Dendritic cell treated with granulocyte-macrophage colony-stimulating factor and Interleukin-4, amounts not matched to agents 40 ng/mL and 50 ng/mL, for 4 days (primary cell): ENCODE data around the gene RBMXL2.

Experiments
- H3K27ac Mint-ChIP-seq: one replicate; pipeline ENCODE4 v1.8.0; 2022; ENCODE audit warnings: mild to moderate bottlenecking, mixed read lengths
- H3K27me3 Mint-ChIP-seq: one replicate; pipeline ENCODE4 v1.8.0; 2022; ENCODE audit warnings: mild to moderate bottlenecking, mixed read lengths
- H3K36me3 Mint-ChIP-seq: one replicate; pipeline ENCODE4 v1.8.0; 2022; ENCODE audit warnings: low read depth, mixed read lengths
- H3K4me1 Mint-ChIP-seq: one replicate; pipeline ENCODE4 v1.8.0; 2022; ENCODE audit warnings: low read depth, mixed read lengths
- H3K4me3 Mint-ChIP-seq: one replicate; pipeline ENCODE4 v1.8.0; 2022; ENCODE audit warnings: mild to moderate bottlenecking, moderate library complexity, mixed read lengths
- H3K9me3 Mint-ChIP-seq: one replicate; pipeline ENCODE4 v1.8.0; 2022; ENCODE audit warnings: mixed read lengths
- intact Hi-C: fragments of 100-400 bp; cut with micrococcal nuclease; formaldehyde crosslinking; loops from one replicate; pipeline ENCODE4 v1.15.0; 2022

Gene RBMXL2

DNA sequence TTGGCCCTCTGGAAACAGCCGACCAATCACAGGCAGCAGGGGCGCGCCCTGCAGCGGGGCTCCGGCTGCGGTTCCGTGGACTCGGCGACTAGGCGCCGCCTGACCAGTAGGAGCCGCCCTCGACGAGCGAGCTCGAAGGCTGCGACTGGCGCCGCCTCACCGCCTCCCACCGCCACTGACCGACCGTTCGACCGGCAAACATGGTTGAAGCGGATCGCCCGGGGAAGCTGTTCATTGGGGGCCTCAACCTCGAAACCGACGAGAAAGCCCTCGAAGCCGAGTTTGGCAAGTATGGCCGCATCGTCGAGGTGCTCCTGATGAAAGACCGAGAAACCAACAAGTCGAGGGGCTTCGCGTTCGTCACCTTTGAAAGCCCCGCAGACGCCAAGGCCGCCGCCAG is at the start of gene RBMXL2:
Gene RBMXL2 (plus strand): TSS at position 78 of the 400 bp plus-strand sequence. CDS start 123 bp downstream, at position 201.
- Mint-ChIP-seq H3K4me1 (no peaks in the 10 kb centered on the region), H3K27me3 (peaks cover 14% of the 10 kb centered on the region), H3K36me3 (no peaks in the 10 kb centered on the region), H3K4me3 (no peak within 1 kb of the TSS), H3K9me3 (no peaks in the 10 kb centered on the region), H3K27ac (no peak within 1 kb of the TSS)
- intact Hi-C loops, result no loop called here

DNA sequence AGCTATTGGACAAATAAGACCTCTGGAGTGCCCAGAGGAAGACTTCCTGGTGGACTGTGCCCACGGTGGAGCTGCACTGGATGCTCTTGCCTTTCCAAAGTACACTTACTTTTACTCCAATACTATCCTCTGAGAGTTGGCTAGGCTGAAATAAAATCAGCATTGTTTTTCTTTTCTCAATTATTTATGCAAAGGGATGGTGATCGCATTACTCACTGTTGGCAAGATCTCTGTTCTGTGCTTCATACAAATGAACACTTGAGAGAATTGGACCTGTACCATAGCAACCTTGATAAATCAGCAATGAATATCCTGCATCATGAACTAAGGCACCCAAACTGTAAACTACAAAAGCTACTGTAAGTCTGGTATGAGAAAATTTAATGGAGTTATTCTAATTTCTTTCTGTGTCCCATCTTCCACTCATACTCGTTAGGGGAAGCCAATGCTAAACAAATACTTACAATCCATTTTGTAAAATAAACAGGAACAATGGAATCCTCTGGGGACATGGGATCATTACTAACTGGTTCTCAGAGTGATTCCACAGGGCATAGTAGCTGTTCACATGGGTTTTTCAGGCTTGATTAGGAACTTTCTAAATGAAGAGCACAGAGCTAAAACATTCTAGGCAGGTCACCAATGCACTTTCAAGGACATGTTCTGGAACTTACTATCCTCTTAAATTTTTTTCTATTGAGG is 42.2 kb upstream of the RBMXL2 start:
- H3K36me3 Mint-ChIP-seq, result no peaks in the 10 kb centered on the region
- no peaks in the 10 kb centered on the region for H3K9me3 Mint-ChIP-seq
- H3K4me3 Mint-ChIP-seq, result no peak overlapping the region
- intact Hi-C loops, result no loop called here
- no peaks in the 10 kb centered on the region for H3K4me1 Mint-ChIP-seq
- no peak overlapping the region for H3K27ac Mint-ChIP-seq
- no peaks in the 10 kb centered on the region for H3K27me3 Mint-ChIP-seq

DNA sequence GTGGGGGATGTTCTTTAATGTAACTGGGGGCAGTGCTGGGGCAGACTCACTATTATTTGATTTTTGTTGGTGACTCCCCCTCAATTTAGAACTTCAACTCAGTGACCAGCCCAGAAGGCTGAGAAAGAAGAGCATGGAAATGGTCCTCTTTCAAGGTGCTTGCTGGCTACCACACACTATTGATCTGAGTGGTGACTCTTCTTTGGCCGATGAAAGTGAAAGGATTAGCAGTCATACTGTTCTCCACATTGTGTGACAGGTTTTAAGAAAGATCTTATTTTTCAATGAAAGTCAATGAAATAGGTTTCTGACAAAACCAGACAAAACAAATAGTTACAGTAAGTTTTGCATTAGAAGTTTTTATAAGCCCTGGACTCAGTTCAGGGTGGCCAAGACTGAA is 38.6 kb upstream of the RBMXL2 start:
- H3K4me3 Mint-ChIP-seq, result no peak overlapping the region
- no peak overlapping the region for H3K27ac Mint-ChIP-seq
- no peaks in the 10 kb centered on the region for H3K9me3 Mint-ChIP-seq
- intact Hi-C loops, result no loop called here
- no peaks in the 10 kb centered on the region for H3K4me1 Mint-ChIP-seq
- no peaks in the 10 kb centered on the region for H3K27me3 Mint-ChIP-seq
- H3K36me3 Mint-ChIP-seq, result no peaks in the 10 kb centered on the region

DNA sequence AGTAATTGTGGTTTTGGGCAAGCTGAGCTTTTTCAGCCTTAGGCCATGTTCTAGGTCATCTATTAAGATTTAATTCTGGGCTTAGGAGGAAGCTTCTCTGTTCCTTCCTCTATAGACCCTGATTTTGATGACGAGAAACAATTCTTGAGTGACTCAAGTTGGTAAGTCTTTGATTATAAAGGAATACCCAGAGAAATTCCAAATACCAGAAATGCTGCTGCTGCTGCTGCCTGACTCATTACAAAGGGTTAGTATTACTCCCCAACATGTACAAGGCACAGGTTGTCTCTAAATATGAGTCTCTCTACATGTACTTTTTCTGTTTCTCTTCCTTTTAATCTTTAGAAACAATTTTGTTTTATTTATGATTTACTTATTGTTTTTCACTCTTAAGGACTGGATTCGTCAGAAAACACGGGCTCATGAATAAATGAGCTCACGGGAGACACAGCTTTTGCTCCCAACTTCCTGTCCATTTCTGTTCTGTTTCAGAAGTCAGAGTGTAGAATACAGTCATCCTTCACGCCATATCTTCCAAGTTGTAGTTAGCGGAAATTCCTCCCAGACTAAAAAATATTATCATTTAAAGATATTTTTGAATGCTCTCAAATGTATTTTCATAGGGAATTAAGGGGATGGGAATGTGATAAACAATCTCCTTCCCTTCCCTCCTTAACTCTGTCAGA is 31.8 kb upstream of the RBMXL2 start:
- Mint-ChIP-seq H3K27me3 (no peaks in the 10 kb centered on the region), H3K4me1 (no peaks in the 10 kb centered on the region), H3K4me3 (no peak overlapping the region), H3K36me3 (no peaks in the 10 kb centered on the region), H3K9me3 (no peaks in the 10 kb centered on the region), H3K27ac (no peak overlapping the region)
- intact Hi-C loops, result no loop called here

DNA sequence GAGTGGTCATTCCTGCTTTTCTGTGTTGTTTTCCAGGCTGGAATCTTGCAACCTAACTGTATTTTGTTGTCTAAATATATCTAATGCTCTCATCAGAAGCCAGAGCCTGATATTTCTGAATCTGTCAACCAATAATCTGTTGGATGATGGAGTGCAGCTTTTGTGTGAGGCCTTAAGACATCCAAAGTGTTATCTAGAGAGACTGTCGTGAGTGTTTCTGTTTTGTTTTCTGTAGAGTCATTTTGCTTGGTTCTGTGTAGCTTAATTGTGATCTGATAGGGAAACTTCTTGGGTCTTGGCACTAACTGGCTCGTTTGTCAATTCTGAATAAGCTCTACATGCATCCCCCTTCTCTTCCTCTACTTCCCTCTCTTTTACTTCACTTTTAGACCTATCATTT is 31.2 kb upstream of the RBMXL2 start:
- Mint-ChIP-seq H3K36me3 (no peaks in the 10 kb centered on the region), H3K27ac (no peak overlapping the region), H3K4me3 (no peak overlapping the region), H3K27me3 (no peaks in the 10 kb centered on the region), H3K4me1 (no peaks in the 10 kb centered on the region), H3K9me3 (no peaks in the 10 kb centered on the region)
- intact Hi-C loops, result no loop called here

DNA sequence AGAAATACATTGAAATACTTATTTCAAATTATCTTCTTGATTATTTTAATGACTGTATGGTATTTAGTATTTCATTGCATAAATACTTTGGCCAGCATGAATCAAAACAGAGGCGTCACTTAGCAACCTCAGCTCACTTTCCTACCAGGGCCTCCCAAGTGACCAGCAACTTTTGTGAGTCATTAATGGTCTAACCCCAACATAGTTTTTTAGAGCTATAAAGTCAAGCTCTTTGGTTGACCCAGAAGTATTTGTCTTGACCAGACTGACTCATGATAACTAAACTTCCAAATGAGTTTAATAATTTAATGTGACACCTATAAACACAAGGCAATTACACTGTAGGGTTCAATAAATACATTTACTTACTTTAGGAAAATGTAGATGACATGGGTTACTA is 27.9 kb upstream of the RBMXL2 start:
- Mint-ChIP-seq H3K27ac (no peak overlapping the region), H3K9me3 (no peaks in the 10 kb centered on the region), H3K27me3 (no peaks in the 10 kb centered on the region), H3K4me1 (no peaks in the 10 kb centered on the region), H3K36me3 (no peaks in the 10 kb centered on the region), H3K4me3 (no peak overlapping the region)
- intact Hi-C loops, result no loop called here

DNA sequence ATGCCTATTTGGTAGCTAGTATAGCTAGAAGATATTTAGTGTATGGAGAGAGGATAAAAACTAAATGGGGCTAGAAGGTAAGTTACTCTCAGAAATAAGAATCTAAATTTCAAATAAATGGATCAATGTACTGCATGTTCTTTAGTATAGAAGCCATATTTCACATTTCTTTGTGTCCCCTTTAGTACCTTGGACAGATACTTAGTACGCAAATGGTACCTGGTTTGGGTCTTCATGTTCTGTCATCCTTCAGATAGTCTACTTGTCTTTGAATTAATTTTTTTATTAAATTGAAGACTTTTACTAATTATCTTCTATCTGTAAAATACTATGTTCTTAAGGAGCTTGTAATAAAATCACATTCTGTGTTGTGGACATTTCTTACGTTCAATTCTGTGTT is 26.3 kb upstream of the RBMXL2 start:
- H3K36me3 Mint-ChIP-seq, result no peaks in the 10 kb centered on the region
- no peak overlapping the region for H3K27ac Mint-ChIP-seq
- H3K4me3 Mint-ChIP-seq, result no peak overlapping the region
- intact Hi-C loops, result no loop called here
- H3K27me3 Mint-ChIP-seq, result no peaks in the 10 kb centered on the region
- H3K9me3 Mint-ChIP-seq, result no peaks in the 10 kb centered on the region
- H3K4me1 Mint-ChIP-seq, result no peaks in the 10 kb centered on the region

DNA sequence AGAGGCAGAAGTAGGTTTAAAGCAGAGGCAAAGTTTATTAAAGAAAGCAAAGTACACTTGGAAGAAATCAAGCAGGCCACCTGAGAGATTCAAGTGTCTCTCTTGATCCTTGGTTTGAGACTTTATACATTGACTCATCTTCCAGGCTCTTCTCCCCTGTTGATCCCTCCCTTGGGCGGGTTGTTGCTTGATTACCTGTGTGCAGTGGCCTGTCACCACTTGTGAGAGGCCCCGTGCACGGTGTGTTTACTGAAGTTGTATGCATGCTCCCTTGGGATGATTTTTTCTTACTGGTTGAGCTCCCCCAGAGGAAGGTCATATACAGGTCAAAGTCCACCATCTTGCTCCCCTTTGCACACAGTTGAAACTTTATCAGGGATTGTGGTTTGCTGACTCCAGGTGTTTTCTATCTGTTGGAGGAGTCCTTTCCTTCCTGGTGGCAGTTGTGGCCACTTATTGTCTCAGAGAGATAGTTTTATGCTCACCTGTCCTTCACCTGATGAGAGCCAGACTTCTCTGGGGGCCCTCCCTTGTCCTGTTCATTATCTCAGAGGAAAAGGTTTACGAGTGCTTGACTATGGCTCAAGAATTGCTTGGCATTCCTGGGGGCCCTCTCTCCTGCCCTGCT is 16.3 kb upstream of the RBMXL2 start:
- no peak overlapping the region for H3K4me3 Mint-ChIP-seq
- H3K27me3 Mint-ChIP-seq, result no peaks in the 10 kb centered on the region
- no peak overlapping the region for H3K27ac Mint-ChIP-seq
- no peaks in the 10 kb centered on the region for H3K9me3 Mint-ChIP-seq
- intact Hi-C loops, result no loop called here
- no peaks in the 10 kb centered on the region for H3K36me3 Mint-ChIP-seq
- H3K4me1 Mint-ChIP-seq, result no peaks in the 10 kb centered on the region

DNA sequence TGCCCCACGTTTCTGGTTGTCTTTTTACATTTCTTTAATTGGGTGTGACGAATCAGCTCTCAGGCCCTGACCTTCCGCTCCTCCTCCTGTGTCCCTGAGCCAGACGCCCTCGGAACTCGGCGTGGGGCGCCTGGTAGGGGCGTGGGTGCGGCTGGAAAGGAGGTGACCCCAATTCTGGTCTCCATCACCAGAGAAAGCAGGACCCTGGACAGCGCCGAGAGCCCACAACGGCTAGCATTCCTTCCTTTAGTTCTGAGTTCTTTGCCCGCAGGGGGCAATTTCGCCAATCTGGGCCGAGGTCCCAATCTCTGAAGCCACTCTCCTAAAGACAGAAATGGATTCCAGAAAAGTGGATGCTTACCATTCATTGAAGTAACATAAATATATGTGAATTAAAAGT is 11.7 kb upstream of the RBMXL2 start:
- Mint-ChIP-seq H3K4me1 (no peaks in the 10 kb centered on the region), H3K27me3 (no peaks in the 10 kb centered on the region), H3K36me3 (no peaks in the 10 kb centered on the region), H3K27ac (no peak overlapping the region), H3K9me3 (peaks cover 9% of the 10 kb centered on the region), H3K4me3 (no peak overlapping the region)
- intact Hi-C loops, result no loop called here

DNA sequence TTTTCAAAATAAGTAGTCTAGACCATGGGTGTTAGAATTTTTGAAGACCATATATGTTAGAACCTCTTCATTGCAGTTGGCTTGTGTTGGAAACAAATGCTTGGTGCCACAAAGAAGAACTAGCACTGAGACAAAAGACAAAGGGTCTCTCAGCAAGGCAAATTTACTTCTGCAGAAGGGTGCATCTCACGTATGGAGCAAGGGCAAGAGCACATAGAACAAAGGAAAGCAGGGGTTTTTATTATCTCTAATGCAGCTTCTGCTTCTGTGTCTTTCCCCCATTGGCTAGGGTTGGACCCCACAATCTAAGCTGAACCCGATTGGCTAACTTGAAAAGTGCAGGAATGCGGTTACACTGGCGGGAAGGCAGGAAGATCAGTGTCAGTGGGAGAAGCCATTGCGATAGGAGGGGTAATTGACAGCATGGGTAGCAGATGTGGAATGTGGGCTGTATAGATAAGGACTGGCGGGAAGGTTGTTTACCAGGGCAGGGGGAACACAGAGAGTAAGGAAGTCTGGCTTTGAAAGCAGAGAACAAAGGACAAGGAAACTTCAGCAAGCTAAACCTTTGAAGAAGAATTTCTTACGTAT is 9.2 kb upstream of the RBMXL2 start:
- H3K9me3 Mint-ChIP-seq, result peaks cover 9% of the 10 kb centered on the region
- no peak overlapping the region for H3K4me3 Mint-ChIP-seq
- H3K27me3 Mint-ChIP-seq, result no peaks in the 10 kb centered on the region
- intact Hi-C loops, result no loop called here
- no peak overlapping the region for H3K27ac Mint-ChIP-seq
- no peaks in the 10 kb centered on the region for H3K4me1 Mint-ChIP-seq
- no peaks in the 10 kb centered on the region for H3K36me3 Mint-ChIP-seq

DNA sequence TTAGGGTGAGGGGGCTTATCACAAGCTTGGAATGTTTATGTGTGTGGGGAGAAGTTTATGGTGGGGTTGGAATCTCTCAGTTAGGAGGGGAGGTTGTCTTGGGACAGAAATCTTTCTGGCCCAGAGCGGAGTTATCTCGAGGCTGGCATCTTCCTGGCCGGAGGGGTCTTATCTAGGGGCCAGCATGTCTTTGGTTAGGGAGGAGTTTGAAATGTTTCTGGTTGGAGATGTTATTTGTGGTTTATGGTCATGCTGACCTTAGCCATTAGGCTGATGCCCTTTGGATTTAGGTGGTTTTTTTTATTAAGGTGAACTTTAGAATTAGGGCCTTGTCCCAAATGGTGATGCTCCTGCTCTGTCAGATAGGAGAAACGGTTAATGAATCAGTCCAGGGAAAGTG is 7.9 kb upstream of the RBMXL2 start:
- H3K9me3 Mint-ChIP-seq, result peaks cover 9% of the 10 kb centered on the region
- no peaks in the 10 kb centered on the region for H3K36me3 Mint-ChIP-seq
- intact Hi-C loops, result no loop called here

DNA sequence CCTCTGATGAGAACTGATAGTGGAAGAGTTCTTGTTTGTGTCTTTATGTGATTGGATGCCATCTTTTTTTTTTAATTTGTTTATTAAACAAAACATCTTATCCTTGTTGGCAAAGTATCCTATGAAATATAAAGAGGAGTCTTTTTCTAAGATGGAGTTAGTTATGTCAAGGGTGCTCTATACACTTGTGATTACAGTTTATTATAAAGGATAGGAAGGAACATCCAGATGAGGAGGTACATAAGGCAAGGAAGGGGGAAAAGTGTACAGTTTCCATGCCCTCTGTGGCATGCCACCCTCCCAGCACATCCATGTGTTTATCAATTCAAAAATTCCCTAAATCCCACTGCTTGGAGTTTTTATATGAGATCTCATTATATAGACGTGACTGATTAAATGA is 7.4 kb upstream of the RBMXL2 start:
- peaks cover 9% of the 10 kb centered on the region for H3K9me3 Mint-ChIP-seq

More for the DNA sequence above, 7.9 kb upstream of the RBMXL2 start:
- Mint-ChIP-seq H3K4me3 (no peak overlapping the region), H3K4me1 (no peaks in the 10 kb centered on the region), H3K27me3 (no peaks in the 10 kb centered on the region), H3K27ac (no peak overlapping the region)

DNA sequence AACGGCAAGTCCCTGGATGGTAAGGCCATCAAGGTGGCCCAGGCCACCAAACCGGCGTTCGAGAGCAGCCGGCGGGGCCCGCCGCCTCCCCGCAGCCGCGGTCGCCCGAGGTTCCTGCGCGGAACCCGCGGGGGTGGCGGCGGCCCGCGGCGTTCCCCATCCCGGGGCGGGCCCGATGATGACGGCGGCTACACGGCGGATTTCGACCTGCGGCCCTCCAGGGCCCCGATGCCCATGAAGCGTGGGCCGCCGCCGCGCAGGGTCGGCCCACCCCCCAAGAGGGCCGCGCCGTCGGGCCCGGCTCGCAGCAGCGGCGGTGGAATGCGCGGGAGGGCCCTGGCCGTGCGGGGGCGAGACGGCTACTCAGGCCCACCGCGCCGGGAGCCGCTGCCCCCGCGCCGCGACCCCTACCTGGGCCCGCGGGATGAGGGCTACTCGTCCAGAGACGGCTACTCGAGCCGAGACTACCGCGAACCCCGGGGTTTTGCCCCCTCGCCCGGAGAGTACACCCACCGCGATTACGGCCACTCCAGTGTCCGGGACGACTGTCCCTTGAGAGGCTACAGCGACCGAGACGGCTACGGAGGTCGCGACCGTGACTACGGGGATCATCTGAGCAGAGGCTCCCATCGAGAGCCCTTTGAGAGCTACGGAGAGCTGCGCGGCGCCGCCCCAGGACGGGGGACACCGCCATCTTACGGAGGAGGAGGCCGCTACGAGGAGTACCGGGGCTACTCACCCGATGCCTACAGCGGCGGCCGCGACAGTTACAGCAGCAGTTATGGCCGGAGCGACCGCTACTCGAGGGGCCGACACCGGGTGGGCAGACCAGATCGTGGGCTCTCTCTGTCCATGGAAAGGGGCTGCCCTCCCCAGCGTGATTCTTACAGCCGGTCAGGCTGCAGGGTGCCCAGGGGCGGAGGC is 792 bp downstream of the RBMXL2 start:
- H3K9me3 Mint-ChIP-seq, result no peaks in the 10 kb centered on the region

More for the DNA sequence above, 7.4 kb upstream of the RBMXL2 start:
- intact Hi-C loops, result no loop called here
- H3K27ac Mint-ChIP-seq, result no peak overlapping the region
- H3K4me1 Mint-ChIP-seq, result no peaks in the 10 kb centered on the region
- no peaks in the 10 kb centered on the region for H3K36me3 Mint-ChIP-seq
- no peaks in the 10 kb centered on the region for H3K27me3 Mint-ChIP-seq
- no peak overlapping the region for H3K4me3 Mint-ChIP-seq

More for the DNA sequence above, 792 bp downstream of the RBMXL2 start:
- peaks cover 15% of the 10 kb centered on the region for H3K27me3 Mint-ChIP-seq
- no peak overlapping the region for H3K4me3 Mint-ChIP-seq
- H3K4me1 Mint-ChIP-seq, result no peaks in the 10 kb centered on the region
- no peaks in the 10 kb centered on the region for H3K36me3 Mint-ChIP-seq
- intact Hi-C loops, result loop anchor here (10.0 kb wide), 1 partner anchor 1005 kb away; no protein-coding TSS in a partner anchor
- H3K27ac Mint-ChIP-seq, result no peak overlapping the region
